HUDEP-2 (cell line): ENCODE results near the gene SDR39U1.

ENCODE experiments used
- DNase-seq, 76 experiments: peaks; one replicate each; lab custom pipeline; 2025; ENCODE audit not compliant: unreplicated experiment in 76 of 76; lab: John Stamatoyannopoulos, UW

SDR39U1 gene

GRCh38 chr14:24430143-24430681, 12.4 kb downstream of the SDR39U1 start:
- peak in 61 of 76 experiments; percentile 21 to 80 (median 60) for DNase-seq

- peak in 73 of 76 experiments; percentile 39 to 89 (median 78) for DNase-seq
Measured at GRCh38 chr14:24429395-24430142, 13.0 kb downstream of the SDR39U1 start, which contains the start of the genes CBLN3 and KHNYN. Gene CBLN3 (minus strand): TSS chr14:24429668. CDS start chr14:24429054, 614 bp downstream. Gene KHNYN (plus strand): TSS chr14:24429954. CDS start chr14:24430731, 777 bp downstream.

GRCh38 chr14:24428628-24429394, 13.8 kb downstream of the SDR39U1 start:
- peak in 2 of 76 experiments; percentile 8 to 32 for DNase-seq

GRCh38 chr14:24427537-24428508, 14.8 kb downstream of the SDR39U1 start:
- DNase-seq = no peak

- DNase-seq = peak in 1 of 76 experiments; percentile 12
Measured at GRCh38 chr14:24426912-24427536, 15.6 kb downstream of the SDR39U1 start.

- peak in 1 of 76 experiments; percentile 48 for DNase-seq
Measured at GRCh38 chr14:24426150-24426911, 16.2 kb downstream of the SDR39U1 start.

GRCh38 chr14:24425704-24426103, 16.9 kb downstream of the SDR39U1 start:
- peak in 47 of 76 experiments; percentile 9 to 90 (median 77) for DNase-seq

GRCh38 chr14:24422694-24423601, 19.6 kb downstream of the SDR39U1 start:
- no peak for DNase-seq

- DNase-seq = no peak
Measured at GRCh38 chr14:24422261-24422660, 20.3 kb downstream of the SDR39U1 start.

GRCh38 chr14:24418492-24418873, 24.1 kb downstream of the SDR39U1 start:
- no peak for DNase-seq

- no peak for DNase-seq
Measured at GRCh38 chr14:24417832-24418491, 24.6 kb downstream of the SDR39U1 start.

- no peak for DNase-seq
Measured at GRCh38 chr14:24416932-24417619, 25.5 kb downstream of the SDR39U1 start.

- peak in 3 of 76 experiments; percentile 21 to 39 (median 34) for DNase-seq
Measured at GRCh38 chr14:24416254-24416931, 26.2 kb downstream of the SDR39U1 start.

GRCh38 chr14:24415421-24416253, 26.9 kb downstream of the SDR39U1 start:
- DNase-seq = no peak

- DNase-seq = no peak
Measured at GRCh38 chr14:24414732-24415420, 27.7 kb downstream of the SDR39U1 start.
